Measurements from ENCODE around the gene PPP1R1B.

PPP1R1B gene

DNA sequence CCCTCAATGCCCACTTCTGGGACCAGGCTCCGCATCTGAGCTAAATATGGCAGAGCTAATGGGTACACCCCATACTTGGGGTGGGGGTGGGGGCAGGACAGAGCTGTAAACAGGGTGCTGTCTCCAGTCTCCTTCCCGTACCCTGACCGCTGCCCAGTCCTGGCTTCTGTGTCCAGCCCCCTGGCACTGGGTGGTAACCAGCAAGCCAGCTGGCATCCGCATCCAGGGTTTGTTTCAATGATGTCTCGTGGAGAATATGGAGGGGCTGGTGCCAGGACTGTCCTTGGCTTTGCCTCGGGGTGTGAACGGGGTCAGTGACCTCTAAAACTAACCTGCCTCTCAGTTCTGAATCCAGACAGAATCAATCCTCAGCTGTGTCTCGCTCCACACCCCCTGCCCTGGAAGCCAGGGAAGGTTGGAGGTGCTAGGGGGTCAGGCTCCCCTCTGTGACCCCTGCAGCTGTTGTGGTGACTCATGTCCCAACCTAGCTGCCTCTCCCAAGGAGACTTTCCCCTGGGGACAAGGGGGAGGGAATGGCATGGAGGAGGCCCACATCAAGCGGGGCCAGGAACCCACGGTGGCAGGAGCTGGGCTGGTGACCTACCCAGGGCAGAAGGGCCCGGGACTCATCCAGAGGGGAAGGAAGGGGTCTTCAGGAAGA, 40.0 kb downstream of the PPP1R1B start:
- Histone ChIP-seq H3K27ac (ENCODE audit: low read depth, low read length) (no peak overlapping the region), H3K9ac (ENCODE audit: low read length in 5 of 5) (peak overlapping the region in 1 of 5 donors; percentile 10), H3K4me3 (ENCODE audit: low read depth in 1 of 5, low read length in 5 of 5) (no peak overlapping the region), H3K4me1 (ENCODE audit: control insufficient read depth in 5 of 5, insufficient read depth in 5 of 5, low read length in 5 of 5) (peaks cover 2 to 53% (median 27%) of the 10 kb centered on the region in 5 donors), H3K27me3 (ENCODE audit: control insufficient read depth in 5 of 5, insufficient read depth in 4 of 5, low read length in 5 of 5) (peaks cover 34 to 55% (median 49%) of the 10 kb centered on the region in 5 donors), H3K9me3 (ENCODE audit: control insufficient read depth in 5 of 5, low read length in 5 of 5) (no peaks in the 10 kb centered on the region), H3K36me3 (ENCODE audit: control insufficient read depth in 5 of 5, insufficient read depth in 5 of 5, low read length in 5 of 5) (peaks cover 0 to 15% (median 14%) of the 10 kb centered on the region in 5 donors)

DNA sequence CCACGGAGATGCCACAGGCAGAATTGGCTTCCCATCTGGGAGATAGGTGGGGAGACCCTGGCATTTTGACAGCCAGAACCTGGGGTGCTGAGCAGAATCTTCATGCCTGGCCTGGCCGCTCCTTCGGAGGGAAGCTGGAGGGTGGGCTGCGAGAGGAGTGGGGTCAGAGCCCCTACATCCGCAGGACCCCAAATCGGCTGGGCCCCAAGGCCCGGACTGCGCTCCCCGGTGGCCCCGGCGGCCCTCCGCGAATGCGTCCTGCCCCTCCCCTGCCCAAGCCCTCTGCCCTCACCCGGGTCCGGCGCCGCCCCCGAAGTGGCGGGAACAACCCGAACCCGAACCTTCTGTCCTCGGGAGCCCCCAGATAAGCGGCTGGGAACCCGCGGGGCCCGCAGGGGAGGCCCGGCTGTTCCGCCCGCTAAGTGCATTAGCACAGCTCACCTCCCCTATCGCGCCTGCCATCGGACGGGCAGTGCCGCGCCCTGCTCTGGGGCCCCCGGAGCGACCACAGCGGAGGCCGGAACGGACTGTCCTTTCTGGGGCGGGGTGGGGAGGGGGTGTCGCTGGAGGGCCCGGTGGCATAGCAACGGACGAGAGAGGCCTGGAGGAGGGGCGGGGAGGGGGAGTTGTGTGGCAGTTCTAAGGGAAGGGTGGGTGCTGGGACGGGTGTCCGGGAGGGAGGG, 40.7 kb downstream of the PPP1R1B start:
- Histone ChIP-seq H3K4me1 (ENCODE audit: control insufficient read depth in 5 of 5, insufficient read depth in 5 of 5, low read length in 5 of 5) (peaks cover 2 to 50% (median 32%) of the 10 kb centered on the region in 5 donors), H3K4me3 (ENCODE audit: low read depth in 1 of 5, low read length in 5 of 5) (no peak overlapping the region), H3K9ac (ENCODE audit: low read length in 5 of 5) (peak overlapping the region in 1 of 5 donors; percentile 10), H3K36me3 (ENCODE audit: control insufficient read depth in 5 of 5, insufficient read depth in 5 of 5, low read length in 5 of 5) (peaks cover 0 to 8% (median 7%) of the 10 kb centered on the region in 5 donors), H3K9me3 (ENCODE audit: control insufficient read depth in 5 of 5, low read length in 5 of 5) (no peaks in the 10 kb centered on the region), H3K27ac (ENCODE audit: low read depth, low read length) (no peak overlapping the region), H3K27me3 (ENCODE audit: control insufficient read depth in 5 of 5, insufficient read depth in 4 of 5, low read length in 5 of 5) (peaks cover 38 to 61% (median 49%) of the 10 kb centered on the region in 5 donors)

DNA sequence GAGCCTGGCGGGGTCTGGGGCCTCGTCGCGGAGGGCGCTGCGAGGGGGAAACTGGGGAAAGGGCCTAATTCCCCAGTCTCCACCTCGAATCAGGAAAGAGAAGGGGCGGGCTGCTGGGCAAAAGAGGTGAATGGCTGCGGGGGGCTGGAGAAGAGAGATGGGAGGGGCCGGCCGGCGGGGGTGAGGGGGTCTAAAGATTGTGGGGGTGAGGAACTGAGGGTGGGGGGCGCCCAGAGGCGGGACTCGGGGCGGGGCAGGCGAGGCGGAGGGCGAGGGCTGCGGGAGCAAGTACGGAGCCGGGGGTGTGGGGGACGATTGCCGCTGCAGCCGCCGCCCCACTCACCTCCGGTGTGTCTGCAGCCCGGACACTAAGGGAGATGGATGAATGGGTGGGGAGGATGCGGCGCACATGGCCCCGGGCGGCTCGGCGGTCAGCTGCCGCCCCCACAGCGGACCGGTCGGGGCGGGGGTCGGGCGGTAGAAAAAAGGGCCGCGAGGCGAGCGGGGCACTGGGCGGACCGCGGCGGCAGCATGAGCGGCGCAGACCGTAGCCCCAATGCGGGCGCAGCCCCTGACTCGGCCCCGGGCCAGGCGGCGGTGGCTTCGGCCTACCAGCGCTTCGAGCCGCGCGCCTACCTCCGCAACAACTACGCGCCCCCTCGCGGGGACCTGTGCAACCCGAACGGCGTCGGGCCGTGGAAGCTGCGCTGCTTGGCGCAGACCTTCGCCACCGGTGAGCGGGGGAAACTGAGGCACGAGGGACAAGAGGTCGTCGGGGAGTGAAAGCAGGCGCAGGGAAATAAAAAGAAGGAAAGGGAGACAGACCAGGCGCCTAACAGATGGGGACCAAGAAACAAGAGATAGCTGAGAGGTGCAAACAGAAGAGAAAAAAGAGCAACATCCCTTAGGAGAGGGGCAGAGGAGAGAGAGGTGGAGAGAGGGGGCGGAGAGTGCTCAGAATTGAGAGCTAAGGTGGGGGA, 41.5 kb downstream of the PPP1R1B start, which contains the start of gene PNMT:
TSS of gene PNMT (plus strand) at position 509 of the 980 bp plus-strand sequence. CDS start at position 532, 23 bp downstream.
- Histone ChIP-seq H3K9ac (ENCODE audit: low read length in 5 of 5) (peak within 1 kb of the TSS in 2 of 5 donors; percentile 10 to 41), H3K9me3 (ENCODE audit: control insufficient read depth in 5 of 5, low read length in 5 of 5) (no peaks in the 10 kb centered on the region), H3K36me3 (ENCODE audit: control insufficient read depth in 5 of 5, insufficient read depth in 5 of 5, low read length in 5 of 5) (no peaks in the 10 kb centered on the region), H3K4me3 (ENCODE audit: low read depth in 1 of 5, low read length in 5 of 5) (peak within 1 kb of the TSS in 3 of 5 donors; percentile 36 to 62 (median 52)), H3K27me3 (ENCODE audit: control insufficient read depth in 5 of 5, insufficient read depth in 4 of 5, low read length in 5 of 5) (peaks cover 38 to 61% (median 49%) of the 10 kb centered on the region in 5 donors), H3K27ac (ENCODE audit: low read depth, low read length) (no peak within 1 kb of the TSS), H3K4me1 (ENCODE audit: control insufficient read depth in 5 of 5, insufficient read depth in 5 of 5, low read length in 5 of 5) (peaks cover 2 to 43% (median 32%) of the 10 kb centered on the region in 5 donors)

DNA sequence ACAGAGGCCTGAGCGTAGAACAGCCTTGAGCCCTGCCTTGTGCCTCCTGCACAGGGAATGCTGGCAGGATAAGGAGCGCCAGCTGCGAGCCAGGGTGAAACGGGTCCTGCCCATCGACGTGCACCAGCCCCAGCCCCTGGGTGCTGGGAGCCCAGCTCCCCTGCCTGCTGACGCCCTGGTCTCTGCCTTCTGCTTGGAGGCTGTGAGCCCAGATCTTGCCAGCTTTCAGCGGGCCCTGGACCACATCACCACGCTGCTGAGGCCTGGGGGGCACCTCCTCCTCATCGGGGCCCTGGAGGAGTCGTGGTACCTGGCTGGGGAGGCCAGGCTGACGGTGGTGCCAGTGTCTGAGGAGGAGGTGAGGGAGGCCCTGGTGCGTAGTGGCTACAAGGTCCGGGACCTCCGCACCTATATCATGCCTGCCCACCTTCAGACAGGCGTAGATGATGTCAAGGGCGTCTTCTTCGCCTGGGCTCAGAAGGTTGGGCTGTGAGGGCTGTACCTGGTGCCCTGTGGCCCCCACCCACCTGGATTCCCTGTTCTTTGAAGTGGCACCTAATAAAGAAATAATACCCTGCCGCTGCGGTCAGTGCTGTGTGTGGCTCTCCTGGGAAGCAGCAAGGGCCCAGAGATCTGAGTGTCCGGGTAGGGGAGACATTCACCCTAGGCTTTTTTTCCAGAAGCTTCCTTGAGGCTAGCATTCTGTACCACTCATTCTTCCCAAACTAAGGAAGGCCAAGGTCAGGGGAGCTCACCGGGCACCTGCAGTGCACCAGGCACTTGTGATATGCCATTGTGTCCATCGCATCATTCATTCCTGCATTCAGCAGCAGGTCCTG, 43.4 kb downstream of the PPP1R1B start:
- Histone ChIP-seq H3K36me3 (ENCODE audit: control insufficient read depth in 5 of 5, insufficient read depth in 5 of 5, low read length in 5 of 5) (no peaks in the 10 kb centered on the region), H3K27me3 (ENCODE audit: control insufficient read depth in 5 of 5, insufficient read depth in 4 of 5, low read length in 5 of 5) (peaks cover 38 to 61% (median 45%) of the 10 kb centered on the region in 5 donors), H3K27ac (ENCODE audit: low read depth, low read length) (no peak overlapping the region), H3K4me3 (ENCODE audit: low read depth in 1 of 5, low read length in 5 of 5) (no peak overlapping the region), H3K4me1 (ENCODE audit: control insufficient read depth in 5 of 5, insufficient read depth in 5 of 5, low read length in 5 of 5) (peaks cover 2 to 36% (median 29%) of the 10 kb centered on the region in 5 donors), H3K9me3 (ENCODE audit: control insufficient read depth in 5 of 5, low read length in 5 of 5) (no peaks in the 10 kb centered on the region), H3K9ac (ENCODE audit: low read length in 5 of 5) (no peak overlapping the region)

DNA sequence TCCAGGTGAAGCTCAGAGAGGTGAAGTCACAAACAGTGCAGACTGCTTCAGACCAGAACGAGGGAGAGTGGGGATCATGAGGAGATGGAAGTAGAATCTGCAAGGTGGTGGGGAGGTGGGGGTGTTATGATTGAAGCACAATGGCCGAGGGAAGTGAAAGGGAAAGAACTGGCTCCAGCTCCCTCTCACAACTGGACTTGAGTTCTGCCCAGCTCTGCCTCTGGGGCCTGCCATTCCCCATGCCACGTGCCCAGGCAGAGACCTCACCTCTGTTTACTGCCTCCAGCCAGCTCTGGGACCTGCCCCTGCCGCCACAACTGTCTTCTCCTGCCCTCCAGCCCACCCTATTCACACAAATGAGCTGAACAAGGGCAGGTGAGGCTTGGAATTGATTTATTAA, 44.0 kb downstream of the PPP1R1B start:
- peak overlapping the region in 1 of 5 donors; percentile 2 for H3K9ac ChIP-seq (ENCODE audit: low read length in 5 of 5)
- peaks cover 2 to 39% (median 35%) of the 10 kb centered on the region in 5 donors for H3K4me1 ChIP-seq (ENCODE audit: control insufficient read depth in 5 of 5, insufficient read depth in 5 of 5, low read length in 5 of 5)

DNA sequence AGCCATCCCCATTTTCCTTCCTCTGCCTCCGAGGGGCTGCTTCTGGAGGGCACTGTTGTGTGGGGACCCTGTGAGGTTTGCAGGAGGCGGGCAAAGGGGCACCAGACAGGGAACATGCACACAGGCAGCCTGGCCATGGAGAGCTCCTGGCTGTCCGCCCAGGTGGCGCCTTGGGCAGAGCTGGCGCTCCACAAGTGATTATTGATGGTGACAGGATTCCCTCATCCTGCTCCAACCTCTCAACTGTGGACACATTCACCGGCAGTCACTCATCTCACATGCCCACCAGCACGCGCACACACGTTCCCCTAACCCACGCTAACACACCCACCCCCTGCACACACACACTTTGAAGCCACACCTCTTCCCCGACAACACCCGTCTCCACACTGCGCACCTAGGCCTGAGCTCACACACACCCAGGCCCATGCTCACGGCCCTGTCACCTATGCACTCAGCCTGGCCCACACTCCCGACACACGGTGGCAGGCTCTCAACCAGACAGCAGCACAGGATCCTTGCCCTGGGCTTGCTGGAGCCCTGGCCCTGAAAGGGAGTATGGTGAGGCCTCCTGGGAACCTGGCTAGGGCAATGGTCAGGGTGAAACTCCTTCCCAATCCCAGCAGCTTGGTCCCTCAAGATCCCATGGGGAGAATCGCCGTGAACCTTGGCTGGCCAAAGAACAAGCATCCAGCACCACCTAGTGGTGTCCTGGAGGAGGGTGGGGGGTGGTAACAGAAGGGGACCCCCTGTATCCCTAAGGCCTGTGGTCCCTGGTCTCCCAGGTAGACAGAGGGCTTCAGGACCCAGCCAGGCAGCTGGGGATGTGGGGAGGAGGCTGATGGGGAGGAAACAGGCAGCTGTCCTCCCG, 45.1 kb downstream of the PPP1R1B start:
- Histone ChIP-seq H3K4me3 (ENCODE audit: low read depth in 1 of 5, low read length in 5 of 5) (no peak overlapping the region), H3K27ac (ENCODE audit: low read depth, low read length) (no peak overlapping the region), H3K9me3 (ENCODE audit: control insufficient read depth in 5 of 5, low read length in 5 of 5) (no peaks in the 10 kb centered on the region), H3K36me3 (ENCODE audit: control insufficient read depth in 5 of 5, insufficient read depth in 5 of 5, low read length in 5 of 5) (peaks cover 0 to 8% (median 2%) of the 10 kb centered on the region in 5 donors), H3K27me3 (ENCODE audit: control insufficient read depth in 5 of 5, insufficient read depth in 4 of 5, low read length in 5 of 5) (peaks cover 29 to 47% (median 32%) of the 10 kb centered on the region in 5 donors), H3K4me1 (ENCODE audit: control insufficient read depth in 5 of 5, insufficient read depth in 5 of 5, low read length in 5 of 5) (peaks cover 5 to 42% (median 34%) of the 10 kb centered on the region in 5 donors), H3K9ac (ENCODE audit: low read length in 5 of 5) (peak overlapping the region in 1 of 5 donors; percentile 7)

More for the DNA sequence above, 44.0 kb downstream of the PPP1R1B start:
- Histone ChIP-seq H3K27me3 (ENCODE audit: control insufficient read depth in 5 of 5, insufficient read depth in 4 of 5, low read length in 5 of 5) (peaks cover 37 to 58% (median 39%) of the 10 kb centered on the region in 5 donors), H3K36me3 (ENCODE audit: control insufficient read depth in 5 of 5, insufficient read depth in 5 of 5, low read length in 5 of 5) (no peaks in the 10 kb centered on the region), H3K4me3 (ENCODE audit: low read depth in 1 of 5, low read length in 5 of 5) (no peak overlapping the region), H3K27ac (ENCODE audit: low read depth, low read length) (no peak overlapping the region), H3K9me3 (ENCODE audit: control insufficient read depth in 5 of 5, low read length in 5 of 5) (no peaks in the 10 kb centered on the region)

DNA sequence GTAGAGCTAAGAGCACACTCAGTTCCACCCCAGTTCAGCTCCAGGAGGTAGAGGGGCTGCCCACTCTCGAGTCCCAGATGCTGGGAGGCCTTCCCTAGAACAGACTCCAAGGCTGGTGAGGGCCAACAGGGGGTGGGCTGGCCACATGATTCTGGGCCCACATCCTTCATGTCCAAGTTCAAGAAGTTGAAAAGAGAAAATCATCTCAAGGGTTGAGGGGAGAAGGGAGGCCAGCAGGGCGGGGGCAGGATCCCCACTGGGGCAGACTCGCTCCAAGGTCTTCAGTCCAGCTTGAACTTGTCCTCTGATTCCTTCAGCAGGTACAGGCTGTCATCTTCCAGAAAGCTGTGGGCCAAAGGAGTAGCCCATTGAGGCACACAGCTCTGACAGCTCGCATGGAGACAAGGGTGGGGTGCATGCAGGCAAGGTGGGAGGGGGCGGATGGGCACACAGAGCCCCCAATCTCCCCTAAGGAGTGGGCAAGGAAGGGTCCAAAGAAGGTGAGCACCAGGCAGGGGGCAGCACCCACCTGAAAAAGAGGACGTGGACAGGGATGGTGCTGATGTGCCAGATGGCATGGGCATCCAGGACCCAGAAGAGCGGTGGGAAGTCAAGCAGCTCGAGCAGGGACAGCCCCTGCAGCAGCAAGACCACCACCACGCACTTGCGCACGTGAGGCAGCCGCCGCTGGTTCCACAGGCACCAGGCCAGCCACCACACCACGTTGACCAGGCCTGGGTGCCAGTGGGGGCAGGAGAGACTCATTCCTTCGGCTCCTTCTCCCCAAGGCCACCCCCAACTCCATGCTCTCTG, 46.0 kb downstream of the PPP1R1B start:
- Histone ChIP-seq H3K4me3 (ENCODE audit: low read depth in 1 of 5, low read length in 5 of 5) (no peak overlapping the region), H3K9ac (ENCODE audit: low read length in 5 of 5) (peak overlapping the region in 1 of 5 donors; percentile 7), H3K4me1 (ENCODE audit: control insufficient read depth in 5 of 5, insufficient read depth in 5 of 5, low read length in 5 of 5) (peaks cover 5 to 34% (median 28%) of the 10 kb centered on the region in 5 donors), H3K9me3 (ENCODE audit: control insufficient read depth in 5 of 5, low read length in 5 of 5) (no peaks in the 10 kb centered on the region), H3K27ac (ENCODE audit: low read depth, low read length) (no peak overlapping the region), H3K36me3 (ENCODE audit: control insufficient read depth in 5 of 5, insufficient read depth in 5 of 5, low read length in 5 of 5) (peaks cover 0 to 12% (median 3%) of the 10 kb centered on the region in 5 donors), H3K27me3 (ENCODE audit: control insufficient read depth in 5 of 5, insufficient read depth in 4 of 5, low read length in 5 of 5) (peaks cover 23 to 40% (median 28%) of the 10 kb centered on the region in 5 donors)

Measured in subcutaneous abdominal adipose tissue (tissue), 5 donors.